ENCODE results near the gene EPS8L3.

Gene EPS8L3

DNA sequence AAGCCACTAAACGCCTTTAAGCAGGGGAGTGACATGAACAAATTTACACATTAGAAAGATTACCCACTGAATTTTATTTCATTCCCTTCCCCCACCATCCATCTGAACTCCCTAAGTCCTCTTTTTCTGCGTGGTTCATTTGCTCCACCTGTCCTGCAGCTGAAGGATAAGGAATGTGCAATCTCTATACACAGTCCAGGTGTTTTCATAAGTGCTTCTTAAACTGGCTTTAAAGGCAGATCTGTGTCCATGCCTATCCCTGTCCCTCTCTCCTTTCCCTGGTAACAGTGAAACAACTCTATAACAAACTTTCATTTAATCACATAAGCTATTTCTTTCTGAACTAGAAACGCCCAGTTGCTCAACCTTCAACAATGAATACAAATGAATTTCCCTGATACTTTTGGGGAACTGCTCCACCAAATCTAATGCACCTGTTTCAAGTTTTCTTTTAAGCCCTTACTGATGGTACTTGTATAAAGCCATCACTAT, 31.3 kb downstream of the EPS8L3 start:
- no peak for TF ChIP-seq POLR2AphosphoS5 (IDR thresholded peaks at IDR 0.05; ENCODE audit: low read depth, low read length)
- TF ChIP-seq, protein P1, sequence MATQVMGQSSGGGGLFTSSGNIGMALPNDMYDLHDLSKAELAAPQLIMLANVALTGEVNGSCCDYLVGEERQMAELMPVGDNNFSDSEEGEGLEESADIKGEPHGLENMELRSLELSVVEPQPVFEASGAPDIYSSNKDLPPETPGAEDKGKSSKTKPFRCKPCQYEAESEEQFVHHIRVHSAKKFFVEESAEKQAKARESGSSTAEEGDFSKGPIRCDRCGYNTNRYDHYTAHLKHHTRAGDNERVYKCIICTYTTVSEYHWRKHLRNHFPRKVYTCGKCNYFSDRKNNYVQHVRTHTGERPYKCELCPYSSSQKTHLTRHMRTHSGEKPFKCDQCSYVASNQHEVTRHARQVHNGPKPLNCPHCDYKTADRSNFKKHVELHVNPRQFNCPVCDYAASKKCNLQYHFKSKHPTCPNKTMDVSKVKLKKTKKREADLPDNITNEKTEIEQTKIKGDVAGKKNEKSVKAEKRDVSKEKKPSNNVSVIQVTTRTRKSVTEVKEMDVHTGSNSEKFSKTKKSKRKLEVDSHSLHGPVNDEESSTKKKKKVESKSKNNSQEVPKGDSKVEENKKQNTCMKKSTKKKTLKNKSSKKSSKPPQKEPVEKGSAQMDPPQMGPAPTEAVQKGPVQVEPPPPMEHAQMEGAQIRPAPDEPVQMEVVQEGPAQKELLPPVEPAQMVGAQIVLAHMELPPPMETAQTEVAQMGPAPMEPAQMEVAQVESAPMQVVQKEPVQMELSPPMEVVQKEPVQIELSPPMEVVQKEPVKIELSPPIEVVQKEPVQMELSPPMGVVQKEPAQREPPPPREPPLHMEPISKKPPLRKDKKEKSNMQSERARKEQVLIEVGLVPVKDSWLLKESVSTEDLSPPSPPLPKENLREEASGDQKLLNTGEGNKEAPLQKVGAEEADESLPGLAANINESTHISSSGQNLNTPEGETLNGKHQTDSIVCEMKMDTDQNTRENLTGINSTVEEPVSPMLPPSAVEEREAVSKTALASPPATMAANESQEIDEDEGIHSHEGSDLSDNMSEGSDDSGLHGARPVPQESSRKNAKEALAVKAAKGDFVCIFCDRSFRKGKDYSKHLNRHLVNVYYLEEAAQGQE (IDR thresholded peaks at IDR 0.05; ENCODE audit: insufficient read depth in 1 of 2, low read depth in 2 of 2, low read length in 2 of 2), result no peak
- TF ChIP-seq SIN3A (IDR thresholded peaks at IDR 0.05; ENCODE audit: borderline replicate concordance, insufficient read depth, low read length), result no peak
- TF ChIP-seq TAF1 (IDR thresholded peaks at IDR 0.05; ENCODE audit: borderline replicate concordance, insufficient read depth, low read length), result no peak

DNA sequence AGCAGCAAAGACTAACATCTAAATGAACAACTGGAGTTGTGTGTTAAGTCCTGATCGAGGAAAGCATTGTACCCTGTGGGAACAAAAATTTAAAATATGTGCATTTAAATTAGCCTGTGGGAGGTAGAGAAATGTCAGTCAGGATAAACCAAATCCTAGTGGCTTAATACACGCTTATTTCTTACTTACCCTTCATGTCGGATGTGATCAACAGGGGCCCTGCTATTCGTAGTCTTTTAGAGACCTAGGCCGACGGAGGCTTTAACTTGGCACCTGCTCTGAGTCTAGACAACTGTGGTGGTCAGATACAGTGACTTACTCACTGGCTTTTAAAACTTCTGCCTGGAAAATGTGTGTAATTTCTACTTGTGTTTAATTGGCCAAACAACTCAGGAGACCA, 33.1 kb downstream of the EPS8L3 start:
- TF ChIP-seq, protein P1 (IDR thresholded peaks at IDR 0.05; ENCODE audit: insufficient read depth in 1 of 2, low read depth in 2 of 2, low read length in 2 of 2), result no peak
- TF ChIP-seq FOXP2 (optimal IDR thresholded peaks at IDR 0.05; ENCODE audit: borderline replicate concordance, extremely low read depth, extremely low read length, insufficient read depth), result no peak
- no peak for TF ChIP-seq POLR2AphosphoS5 (IDR thresholded peaks at IDR 0.05; ENCODE audit: low read depth, low read length)
- no peak for TF ChIP-seq SIN3A (IDR thresholded peaks at IDR 0.05; ENCODE audit: borderline replicate concordance, insufficient read depth, low read length)
- TF ChIP-seq TAF1 (IDR thresholded peaks at IDR 0.05; ENCODE audit: borderline replicate concordance, insufficient read depth, low read length), result no peak

DNA sequence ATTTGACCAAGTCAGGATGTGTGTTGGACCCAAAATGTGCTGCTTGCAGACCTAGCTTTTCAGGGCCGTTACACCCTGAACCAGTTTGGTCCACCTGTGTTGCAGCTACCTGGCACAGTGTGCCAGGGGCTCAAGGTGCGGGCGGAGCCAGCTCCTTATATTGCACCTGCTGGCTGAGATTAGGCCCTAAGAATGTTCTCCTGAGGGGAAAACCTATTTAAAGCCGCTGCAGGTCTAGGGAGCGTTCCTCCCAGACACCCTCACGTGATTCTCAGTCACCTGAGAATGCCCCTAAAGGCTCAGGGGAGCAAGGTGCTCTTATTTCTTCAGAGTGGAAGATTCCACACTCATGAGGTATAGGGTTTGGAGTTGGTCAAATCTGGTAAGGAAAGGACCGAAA, 34.9 kb downstream of the EPS8L3 start:
- TF ChIP-seq SIN3A (IDR thresholded peaks at IDR 0.05; ENCODE audit: borderline replicate concordance, insufficient read depth, low read length) (no peak), FOXP2 (optimal IDR thresholded peaks at IDR 0.05; ENCODE audit: borderline replicate concordance, extremely low read depth, extremely low read length, insufficient read depth) (no peak), POLR2AphosphoS5 (IDR thresholded peaks at IDR 0.05; ENCODE audit: low read depth, low read length) (no peak), TAF1 (IDR thresholded peaks at IDR 0.05; ENCODE audit: borderline replicate concordance, insufficient read depth, low read length) (no peak)
- TF ChIP-seq, protein P1 (IDR thresholded peaks at IDR 0.05; ENCODE audit: insufficient read depth in 1 of 2, low read depth in 2 of 2, low read length in 2 of 2), result no peak

DNA sequence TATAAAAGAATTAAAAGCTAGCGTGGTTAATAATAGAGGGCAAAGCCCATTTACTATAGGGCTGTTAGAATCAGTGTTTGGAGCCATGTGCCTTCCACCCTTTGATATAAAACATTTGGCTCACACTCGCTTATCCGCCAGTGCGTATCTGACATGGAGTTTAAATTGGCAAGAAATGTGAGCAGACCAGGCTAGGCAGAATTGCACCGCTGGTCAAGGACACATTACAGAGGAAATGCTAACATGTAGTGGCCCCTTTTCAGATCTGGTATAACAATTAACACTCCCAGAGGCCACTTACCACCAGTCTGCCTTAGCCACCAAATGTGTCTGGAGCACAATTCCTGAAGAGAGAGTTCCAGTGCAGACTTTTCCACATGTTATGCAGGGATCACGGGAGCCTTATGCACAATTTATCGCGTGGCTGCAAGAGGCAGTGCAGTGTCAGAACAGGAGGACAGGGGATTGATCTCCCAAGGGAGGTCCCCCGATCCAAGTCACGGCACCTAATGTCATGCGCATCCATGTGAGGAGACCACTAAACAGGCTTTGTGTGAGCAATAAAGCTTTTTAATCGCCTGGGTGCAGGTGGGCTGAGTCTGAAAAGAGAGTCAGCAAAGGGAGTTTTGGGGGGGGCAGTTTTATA, 36.9 kb downstream of the EPS8L3 start:
- TF ChIP-seq, protein P1 (IDR thresholded peaks at IDR 0.05; ENCODE audit: insufficient read depth in 1 of 2, low read depth in 2 of 2, low read length in 2 of 2), result no peak
- TF ChIP-seq SIN3A (IDR thresholded peaks at IDR 0.05; ENCODE audit: borderline replicate concordance, insufficient read depth, low read length), result no peak
- TF ChIP-seq FOXP2 (optimal IDR thresholded peaks at IDR 0.05; ENCODE audit: borderline replicate concordance, extremely low read depth, extremely low read length, insufficient read depth), result no peak
- TF ChIP-seq TAF1 (IDR thresholded peaks at IDR 0.05; ENCODE audit: borderline replicate concordance, insufficient read depth, low read length), result no peak
- TF ChIP-seq POLR2AphosphoS5 (IDR thresholded peaks at IDR 0.05; ENCODE audit: low read depth, low read length), result no peak

Data from PFSK-1 (cell line).